ENCODE measurements around the gene MRPS9. TPM values are rescaled to one million over a fixed set of nuclear protein-coding genes. Genes with fewer than 3 reads are reported as not detected.

MRPS9 gene
- total RNA-seq = 21.8 and 23.9 TPM in 2 replicates
- polyA plus RNA-seq = 10.9 and 14.5 TPM in 2 replicates
- polyA plus RNA-seq (2011; cell fraction: cytosol; rRNA removed) = 22.1 and 28.7 TPM in 2 replicates
- polyA plus RNA-seq (2011; cell fraction: nucleus; rRNA removed) = 24.8 and 32.7 TPM in 2 replicates
- polyA plus RNA-seq (2012) = 29.2 and 34.3 TPM in 2 replicates
- 10.7 and 13.4 TPM in 2 replicates for polyA minus RNA-seq
- polyA minus RNA-seq (2011; cell fraction: cytosol; rRNA and poly(A)+ RNA removed) = 17.1 TPM
- 5.0 and 5.4 TPM in 2 replicates for polyA minus RNA-seq (2011; cell fraction: nucleus; rRNA and poly(A)+ RNA removed)
- Bru-seq, nascent RNA = percentile 74 among the genes with signal in this experiment
- BruChase-seq, experiment 1, labeled RNA remaining after a 6-hour chase = percentile 56 among the genes with signal in this experiment
- percentile 60 among the genes with signal in this experiment for BruChase-seq, experiment 2, labeled RNA remaining after a 2-hour chase
- long read RNA-seq, transcript MRPS9-201 (11 exons, 1,500 nt) = major isoform, 99 of 113 reads
- long read RNA-seq, partial matches to known transcripts = 4 of 113 reads
- long read RNA-seq, other reads (novel, unspliced or antisense) = 10 of 113 reads

- Histone ChIP-seq H3K9me1 (replicated peaks; ENCODE audit: control insufficient read depth, extremely low read depth, insufficient read depth, low read length) (no peaks in the 10 kb centered on the region), H2AFZ (ENCODE audit: low read depth, low read length) (peak within 1 kb of the TSS; percentile 96), H3K4me2 (ENCODE audit: insufficient read depth, low read length) (peak within 1 kb of the TSS; percentile 96), H3K4me1 (ENCODE audit: control insufficient read depth, extremely low read depth, insufficient read depth, low read length) (peaks cover 10% of the 10 kb centered on the region), H3K79me2 (ENCODE audit: control insufficient read depth, insufficient read depth, low read length) (peaks cover 19% of the 10 kb centered on the region), H3K4me3 (replicated peaks in 1 of 3; ENCODE audit: insufficient read depth in 1 of 3, low read depth in 1 of 3, low read length in 3 of 3) (peak within 1 kb of the TSS; percentile 68 to 90 (median 74)), H3K27me3 (ENCODE audit: control insufficient read depth in 2 of 2, insufficient read depth in 2 of 2, low read length in 2 of 2) (no peaks in the 10 kb centered on the region), H3K9me3 (replicated peaks; ENCODE audit: control insufficient read depth, insufficient read depth, low read length) (no peaks in the 10 kb centered on the region), H3K27ac (ENCODE audit: insufficient read depth, low read depth, low read length) (peak within 1 kb of the TSS; percentile 48), H3K36me3 (ENCODE audit: control insufficient read depth in 2 of 2, extremely low read depth in 1 of 2, insufficient read depth in 2 of 2, low read length in 2 of 2) (no peaks in the 10 kb centered on the region), H3K9ac (replicated peaks; ENCODE audit: extremely low read depth, insufficient read depth, low read length) (peak within 1 kb of the TSS; percentile 92), H4K20me1 (replicated peaks; ENCODE audit: control insufficient read depth, extremely low read depth, insufficient read depth, low read length) (no peaks in the 10 kb centered on the region)
- POLR2A ChIA-PET = interaction anchor here (1.0 kb wide), 1 partner anchor 12 kb away, joined by 3 read pairs; no protein-coding TSS in a partner anchor
- DNase-seq (ENCODE audit: low read depth, low spot score) (peak; percentile 99), FAIRE-seq (peak; percentile 99)
- intact Hi-C loops (cut with micrococcal nuclease) = loop anchor here (5.0 kb wide), 1 partner anchor 180 kb away; no protein-coding TSS in a partner anchor
- TF ChIP-seq FOS (IDR thresholded peaks at IDR 0.05; ENCODE audit: borderline replicate concordance, insufficient read depth, low read length) = no peak
- TF ChIP-seq POLR2AphosphoS5 (IDR thresholded peaks at IDR 0.05; ENCODE audit: insufficient read depth, low read depth, low read length) = peak; percentile 85
- peak; percentile 96 for TF ChIP-seq POLR2A (IDR thresholded peaks at IDR 0.05; ENCODE audit: low read depth, low read length)
- dilution Hi-C loops (cut with MboI; ENCODE audit: extremely low pct_ligation_motif_present, low sequenced_read_pairs) = no loop called here
- BruUV-seq (replicated peaks) = no TSS peak
- CTCF ChIA-PET = interaction anchor here (0.6 to 1.9 kb wide), 5 partner anchors 11 to 188 kb away, joined by 3 to 10 read pairs (median 4); no protein-coding TSS in a partner anchor
These were observed at the start of gene MRPS9 for GRCh38 chr2:105037572-105038382. MRPS9 (plus strand) TSS chr2:105038069; CDS start chr2:105038093, 24 bp downstream.

Measured in endothelial cell of umbilical vein (primary cell).